Stimulated activated CD8-positive, alpha-beta memory T cell treated with anti-CD3 and anti-CD28 coated beads, Interleukin-15, amount 100 ng/mL, for 1 hour (primary cell): ENCODE results near the gene DNAJC1.
"Not testable (repeated sequence)": the region's sequence is repeated elsewhere in the genome, so short reads cannot be mapped to it uniquely, and the experiment has no call there.

Source experiments
- DNase-seq: peaks from one replicate; pipeline ENCODE4 v3.0.0-alpha.2; 2020; ENCODE audit warnings: low read depth

The DNAJC1 gene

DNA sequence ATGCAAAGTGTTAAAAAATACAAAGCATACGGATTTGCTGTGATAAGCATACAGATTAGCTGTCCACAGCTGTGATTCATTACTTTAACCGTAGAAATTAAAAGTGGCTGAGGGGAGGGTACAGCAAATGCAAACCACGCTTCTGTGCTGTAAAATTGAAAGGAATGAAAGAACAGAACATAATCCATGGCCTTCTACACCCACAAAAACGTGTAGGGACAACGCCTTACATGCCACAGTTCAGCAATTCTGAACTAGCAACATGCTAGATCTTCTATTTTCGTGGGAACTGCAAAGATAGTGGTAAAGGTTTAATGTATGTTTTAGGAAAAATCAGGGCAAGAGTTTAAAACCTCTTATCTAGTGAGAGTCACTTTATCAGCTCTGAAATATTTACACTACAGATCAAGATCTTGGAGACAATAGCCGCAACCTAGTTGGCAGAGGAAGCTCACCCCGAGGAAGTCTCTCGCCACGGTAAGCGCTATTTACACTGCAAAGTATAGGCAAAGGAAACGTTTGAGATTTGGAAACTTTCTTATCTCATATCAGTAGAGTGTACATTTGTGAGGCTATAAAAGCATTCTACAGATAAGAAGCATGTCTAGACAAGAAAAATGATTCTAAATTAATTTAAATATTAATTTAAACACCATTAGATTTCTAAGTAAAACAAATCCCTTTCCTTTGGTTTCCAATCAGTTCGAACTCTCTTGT is 275.9 kb downstream of the DNAJC1 start:
- no peak for DNase-seq

DNA sequence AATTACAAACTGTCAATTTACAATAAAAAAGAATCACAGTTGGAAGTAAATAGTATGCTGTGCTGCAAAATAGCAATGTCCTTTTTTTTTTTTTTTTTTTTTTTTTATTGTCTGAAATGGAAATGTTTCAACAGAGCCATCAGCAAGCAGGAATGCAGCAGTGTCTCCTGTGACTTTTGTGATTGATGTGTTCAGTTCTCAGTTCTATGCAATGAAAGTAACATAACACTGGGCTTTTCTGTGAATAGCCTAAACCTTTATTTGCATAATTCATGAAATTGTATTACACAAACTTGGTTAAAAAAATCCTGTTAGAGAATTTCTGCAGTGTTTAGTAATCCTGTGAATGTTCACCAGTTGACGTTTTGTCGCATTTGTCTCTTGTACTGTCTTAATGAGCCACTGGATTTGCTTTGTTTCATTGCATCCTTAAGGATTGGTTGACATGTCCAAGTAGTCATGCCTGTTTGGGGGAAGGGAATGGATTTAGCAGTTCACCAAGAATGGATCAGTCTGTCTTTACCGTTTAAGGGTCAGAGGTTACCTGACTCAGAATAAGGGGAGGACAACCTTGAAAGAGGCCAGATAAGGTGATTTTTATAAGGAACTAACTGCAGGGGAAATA is 276.8 kb downstream of the DNAJC1 start:
- no peak for DNase-seq

DNA sequence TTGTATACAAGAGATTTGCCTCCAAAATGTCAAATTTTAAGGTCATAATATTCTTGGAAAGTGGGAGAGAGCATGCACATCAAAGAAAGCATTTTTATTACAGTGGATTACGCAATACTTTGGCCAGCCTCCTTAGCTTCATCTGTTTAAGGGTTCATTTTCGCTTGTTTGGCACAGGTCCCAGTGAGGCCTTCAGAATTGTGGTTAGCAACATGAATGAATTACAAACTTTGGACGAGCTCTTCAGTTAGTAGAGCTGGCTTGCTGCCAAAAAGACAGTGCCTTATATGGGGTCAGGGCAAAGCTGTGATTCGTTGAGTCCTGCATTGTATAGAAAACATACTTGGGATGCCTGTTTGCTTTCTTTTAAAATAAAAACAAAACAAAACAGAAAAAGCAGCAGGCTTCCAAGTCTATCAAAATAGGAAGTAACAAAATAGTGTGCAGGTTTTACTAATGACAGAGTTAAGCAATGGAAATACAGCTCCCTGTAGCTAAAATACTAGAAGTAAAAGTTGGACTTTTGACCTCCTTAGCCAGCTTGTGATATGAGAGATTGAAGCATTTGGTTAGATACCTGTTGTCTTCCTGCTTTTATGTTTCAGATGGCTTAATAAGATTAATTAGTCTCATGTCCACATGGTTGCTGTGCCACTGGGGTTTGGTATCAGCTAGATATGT is 278.7 kb downstream of the DNAJC1 start:
- no peak for DNase-seq

DNA sequence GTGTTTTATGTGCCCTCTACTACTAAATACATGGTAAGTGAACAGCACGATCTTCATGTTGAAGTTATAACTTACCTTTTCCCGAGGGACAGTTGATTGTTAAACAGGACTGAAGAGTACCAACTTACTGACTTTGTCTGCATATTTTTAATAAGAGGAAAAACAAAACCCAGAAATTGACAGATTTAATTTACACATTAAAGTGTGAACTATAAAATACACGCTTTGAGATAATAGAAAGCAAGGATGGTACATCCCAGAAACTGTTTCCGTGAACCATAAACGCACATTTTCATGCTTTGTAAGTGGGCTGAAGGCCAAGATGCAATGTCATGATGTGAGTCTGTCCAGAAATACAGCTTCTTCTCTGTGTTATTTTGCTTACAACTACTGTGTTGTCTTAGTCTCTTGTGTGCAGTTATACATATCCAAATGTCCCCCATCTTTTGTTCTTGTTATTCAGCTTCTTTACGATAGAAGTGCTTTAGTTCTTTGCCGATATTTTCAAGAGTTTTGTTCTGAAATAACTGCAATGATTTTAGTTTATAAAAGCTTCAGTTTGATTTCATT is 279.4 kb downstream of the DNAJC1 start:
- DNase-seq = no peak

DNA sequence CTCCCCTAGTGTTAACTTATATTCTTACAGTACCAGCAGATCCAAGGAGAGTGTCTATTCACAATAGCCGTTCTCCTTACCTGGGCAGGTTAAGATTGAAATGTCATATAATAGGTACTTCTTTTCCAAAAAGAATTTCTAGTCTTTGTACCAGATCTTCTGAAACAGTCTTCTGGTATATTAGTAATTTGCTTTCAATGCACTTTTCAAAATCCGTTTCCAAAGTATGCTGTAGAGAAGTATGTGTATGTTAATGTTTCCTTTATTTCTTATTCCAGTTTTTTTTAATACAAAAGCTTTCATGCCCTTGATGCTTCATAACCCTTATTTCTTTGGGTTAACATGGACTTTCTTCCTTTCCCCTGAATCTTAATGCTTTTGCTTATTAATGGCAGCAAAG is 281.3 kb downstream of the DNAJC1 start:
- DNase-seq = no peak

DNA sequence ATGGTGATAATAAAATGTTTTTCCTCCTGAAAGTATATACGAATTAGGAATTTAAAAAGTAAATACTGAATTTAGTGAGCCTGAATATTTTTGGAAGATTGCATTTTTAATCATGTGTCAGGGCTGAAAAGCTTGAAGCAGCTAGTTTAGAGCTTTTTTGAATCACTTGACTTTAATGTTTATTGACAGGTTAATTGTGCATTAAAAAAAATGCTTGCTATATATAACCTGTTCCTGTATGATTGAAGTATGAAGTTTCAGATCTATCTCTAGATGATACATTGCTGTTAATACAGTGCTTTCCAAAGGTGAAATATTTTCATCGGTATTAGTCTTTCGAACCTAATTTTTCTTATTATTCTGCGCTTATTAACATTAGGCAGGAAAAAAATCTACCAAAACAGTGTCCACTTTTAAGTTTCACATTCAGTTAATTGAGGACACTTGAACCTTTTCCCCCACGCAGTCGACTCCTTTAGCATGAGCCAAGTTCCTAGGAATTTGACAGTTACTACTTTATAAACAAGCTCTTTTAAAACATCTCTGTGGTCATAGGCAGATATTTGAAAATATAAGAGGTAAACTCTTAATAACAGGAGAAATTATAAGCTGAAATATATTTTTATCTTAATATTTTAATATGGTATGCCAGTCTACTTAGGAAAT is 282.4 kb downstream of the DNAJC1 start:
- DNase-seq = no peak

DNA sequence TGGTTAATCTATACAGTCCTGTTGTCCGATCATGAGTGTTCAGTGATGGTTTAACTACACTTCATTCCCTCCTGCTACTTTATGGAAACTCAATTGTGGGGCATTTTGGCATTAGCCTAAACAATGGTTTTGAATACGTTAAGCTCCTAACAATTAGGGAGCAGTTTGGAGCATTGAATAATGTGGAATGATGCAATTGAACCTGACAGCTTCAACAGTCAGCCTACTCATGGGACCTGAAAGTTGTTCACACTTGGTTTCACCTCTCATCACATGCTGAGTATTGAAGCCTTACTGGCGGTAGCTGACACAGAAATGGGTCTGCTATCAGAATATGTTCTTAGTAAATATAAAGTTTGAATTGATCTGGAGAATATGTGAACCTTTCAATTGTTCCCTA is 283.4 kb downstream of the DNAJC1 start:
- DNase-seq = no peak

DNA sequence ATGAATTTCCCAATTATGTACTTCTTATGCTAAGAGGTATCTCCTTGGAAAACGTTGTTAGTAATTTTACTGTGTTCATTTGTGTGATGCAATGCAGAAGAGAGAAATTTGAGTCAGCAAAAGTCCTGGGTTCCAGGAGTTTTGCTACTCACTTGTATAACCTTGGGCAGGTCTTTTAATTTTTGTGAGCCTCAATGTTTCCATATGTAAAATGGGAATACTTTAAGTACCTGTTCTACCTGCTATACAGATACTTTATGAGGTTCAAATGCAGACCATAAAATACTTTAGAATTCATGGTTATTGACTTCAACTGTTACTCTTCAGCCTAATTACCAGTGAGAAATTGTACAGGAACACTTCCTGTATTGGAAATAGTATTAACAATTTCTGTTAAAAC is 284.0 kb downstream of the DNAJC1 start:
- no peak for DNase-seq

DNA sequence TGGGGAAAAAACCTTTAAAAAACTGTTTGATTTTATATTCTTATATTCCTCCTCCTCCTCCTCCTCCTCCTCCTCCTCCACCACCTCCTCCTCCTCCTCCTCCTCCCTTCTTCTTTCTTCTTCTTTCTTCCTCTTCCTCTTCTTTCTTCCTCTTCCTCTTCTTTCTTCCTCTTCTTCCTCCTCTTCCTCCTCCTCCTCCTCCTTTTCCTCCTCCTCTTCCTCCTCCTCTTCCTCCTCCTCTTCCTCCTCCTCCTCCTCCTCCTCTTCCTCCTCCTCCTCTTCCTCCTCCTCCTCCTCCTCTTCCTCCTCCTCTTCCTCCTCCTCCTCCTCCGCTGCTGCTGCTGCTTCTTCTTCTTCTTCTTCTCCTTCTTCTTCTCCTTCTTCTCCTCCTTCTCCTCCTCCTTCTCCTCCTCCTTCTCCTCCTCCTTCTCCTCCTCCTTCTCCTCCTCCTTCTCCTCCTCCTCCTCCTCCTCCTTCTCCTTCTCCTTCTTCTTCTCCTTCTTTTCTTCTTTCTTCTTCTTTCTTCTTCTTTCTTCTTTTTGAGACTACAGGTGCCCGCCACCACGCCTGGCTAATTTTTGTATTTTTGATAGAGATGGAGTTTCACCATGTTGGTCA is 286.0 kb downstream of the DNAJC1 start:
- DNase-seq = not testable (repeated sequence)

DNA sequence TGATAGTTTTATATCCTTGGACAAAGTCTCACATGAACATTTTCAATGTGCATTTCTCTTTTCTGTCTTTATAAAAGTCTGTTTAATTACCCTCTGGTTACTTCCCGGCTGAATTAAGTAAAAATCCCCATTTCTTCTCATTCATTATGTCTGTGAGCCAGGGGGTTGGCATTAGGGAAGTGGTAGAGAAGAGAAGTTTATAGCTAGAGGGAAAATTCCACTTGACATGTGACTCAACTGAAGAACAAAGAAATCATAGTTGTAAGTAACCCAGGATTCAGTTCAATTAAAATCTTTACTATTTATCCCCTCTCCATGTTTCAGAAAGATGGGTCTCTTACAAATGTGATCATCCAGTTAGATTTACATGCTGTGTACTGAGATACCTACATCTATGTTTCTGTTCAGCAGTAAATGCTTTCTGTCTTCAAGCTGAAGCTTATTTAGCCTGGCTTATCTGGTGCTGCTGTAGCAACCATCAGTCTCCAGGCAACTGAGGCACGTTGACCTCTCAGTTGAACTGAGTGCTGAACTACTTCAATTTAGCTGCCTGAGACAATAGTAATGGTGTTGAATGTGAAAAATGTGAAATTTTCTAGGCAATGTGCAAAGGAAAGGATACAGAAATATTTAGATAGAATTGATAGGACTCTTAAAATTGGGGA is 287.9 kb downstream of the DNAJC1 start:
- no peak for DNase-seq

DNA sequence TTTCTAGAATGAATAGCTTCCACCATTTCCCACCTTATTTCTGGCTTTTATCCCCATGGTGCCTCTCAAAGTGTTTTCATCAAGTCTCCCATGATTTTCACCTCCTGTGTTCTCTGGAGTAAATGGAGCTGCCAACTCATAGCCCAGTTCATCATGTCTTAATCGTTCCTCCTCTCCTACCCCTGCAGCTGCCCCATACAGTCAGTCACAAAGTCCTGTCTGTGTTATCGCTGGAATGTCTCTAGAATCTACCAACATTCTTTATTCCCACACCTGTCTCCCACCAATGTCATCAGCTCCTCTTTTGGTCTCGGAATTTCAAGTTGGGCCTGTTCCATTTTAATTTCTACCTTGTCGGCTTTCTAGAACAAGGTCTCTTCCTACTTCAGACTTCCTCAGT is 290.6 kb downstream of the DNAJC1 start:
- no peak for DNase-seq

DNA sequence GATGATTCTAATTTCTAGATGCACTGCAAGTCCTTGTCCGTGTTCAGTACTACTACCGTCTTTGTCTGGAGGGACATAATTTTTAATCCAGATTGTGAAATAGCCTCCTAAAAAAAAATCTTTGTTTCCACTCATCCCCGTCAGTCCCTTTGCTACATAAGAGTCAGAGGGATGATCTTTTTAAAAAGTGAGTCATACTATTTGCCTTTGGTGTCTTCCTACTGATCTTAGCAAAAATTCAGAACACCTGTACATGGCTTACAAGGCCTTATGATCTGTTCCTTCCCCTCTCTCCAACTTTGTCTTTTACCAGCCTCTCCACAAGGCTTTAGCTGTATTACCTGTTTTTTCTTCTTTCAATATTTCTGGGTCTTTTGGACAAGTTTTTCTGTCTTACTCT is 296.0 kb downstream of the DNAJC1 start:
- no peak for DNase-seq
